Measurements from ENCODE around the gene CHCHD5.

- TF ChIP-seq CTCF (IDR thresholded peaks at IDR 0.05; ENCODE audit: low read length) (no peak), EZH2phosphoT487 (IDR thresholded peaks at IDR 0.05; ENCODE audit: low read length) (no peak)
Measured at GRCh38 chr2:112627060-112628040, 42.9 kb downstream of the CHCHD5 start.
